ENCODE data around the gene CD180.
A peak's percentile ranks its signal among the peaks of the same experiment; 100 is the strongest.

- TF ChIP-seq NFRKB (IDR thresholded peaks at IDR 0.05) (no peak), ARNT (IDR thresholded peaks at IDR 0.05) (no peak), SUZ12 (IDR thresholded peaks at IDR 0.05) (no peak), FOXA1 (IDR thresholded peaks at IDR 0.05) (no peak), FOXK2 (IDR thresholded peaks at IDR 0.05) (no peak), ELF4 (IDR thresholded peaks at IDR 0.05) (no peak), PKNOX1 (IDR thresholded peaks at IDR 0.05) (peak; percentile 67), FOXM1 (IDR thresholded peaks at IDR 0.05; ENCODE audit: borderline replicate concordance) (no peak), ZNF384 (IDR thresholded peaks at IDR 0.05) (no peak), SP1 (IDR thresholded peaks at IDR 0.05) (no peak), BHLHE40 (IDR thresholded peaks at IDR 0.05; ENCODE audit: borderline replicate concordance) (no peak), TARDBP (IDR thresholded peaks at IDR 0.05) (no peak), L3MBTL2 (conservative IDR thresholded peaks at IDR 0.05) (no peak)
Observed at GRCh38 chr5:67179697-67180361, 16.8 kb downstream of the CD180 start.

Data from HEK293T (cell line).